Endothelial cell of umbilical vein (primary cell): Measurements from ENCODE around the gene LYZL6. TPM values are rescaled to one million over a fixed set of nuclear protein-coding genes. Genes with fewer than 3 reads are reported as not detected.

ENCODE experiments used
- BruUV-seq: library from RNA; stranded (reverse); fragments of 400-500 nt; replicated peaks from 2 replicates; lab custom pipeline; 2021; lab: Mats Ljungman, UMichigan
- CTCF ChIA-PET: fragments of 300-600, 350-600 bp; sonication (Branson Sonifier 250); formaldehyde crosslinking; loops from one replicate; lab custom pipeline; 2021; ENCODE audit warnings: antibody characterized with exemption, inconsistent platforms; lab: Charles Lee
- POLR2A ChIA-PET: fragments of 300-600, 350-600 bp; sonication (Branson Sonifier 250); formaldehyde crosslinking; loops from one replicate; lab custom pipeline; 2021; ENCODE audit warnings: antibody characterized with exemption, inconsistent platforms; lab: Charles Lee
- DNase-seq: peaks from one replicate; pipeline ENCODE4 v3.0.0-alpha.2; 2011; ENCODE audit warnings: low read depth, low spot score
- FAIRE-seq: peaks from 2 replicates; lab custom pipeline; 2011; peaks lifted over from hg19 to GRCh38; lab: Jason Lieb, UNC
- H2AFZ ChIP-seq: 2 replicates; pipeline ENCODE4 v1.6.0; 2012; ENCODE audit warnings: low read depth, low read length, control low read depth, inconsistent platforms
- H3K27ac ChIP-seq: 2 replicates; pipeline ENCODE4 v1.5.1; 2011; ENCODE audit warnings: low read depth, mild to moderate bottlenecking, control low read depth, low read length, moderate library complexity; ENCODE audit not compliant: insufficient read depth
- H3K27me3 ChIP-seq, 2 experiments: 2 replicates each; pipeline versions ENCODE4 v1.6.0 to v1.6.1; 2011; ENCODE audit warnings: low read length in 2 of 2, mixed read lengths in 1 of 2; ENCODE audit not compliant: control insufficient read depth in 2 of 2, insufficient read depth in 2 of 2
- H3K36me3 ChIP-seq, 2 experiments: 2 replicates in 1 of 2; 3 replicates in 1 of 2; pipeline ENCODE4 v1.5.1; 2011; ENCODE audit warnings: low read length in 2 of 2, mild to moderate bottlenecking in 1 of 2, moderate library complexity in 1 of 2; ENCODE audit not compliant: control insufficient read depth in 2 of 2, insufficient read depth in 2 of 2; ENCODE audit errors: extremely low read depth in 1 of 2
- H3K4me1 ChIP-seq: 3 replicates; pipeline ENCODE4 v1.5.1; 2011; ENCODE audit warnings: mild to moderate bottlenecking, low read length; ENCODE audit not compliant: control insufficient read depth, insufficient read depth; ENCODE audit errors: extremely low read depth
- H3K4me2 ChIP-seq: 2 replicates; pipeline ENCODE4 v1.6.1; 2011; ENCODE audit warnings: low read length, control low read depth, mixed read lengths; ENCODE audit not compliant: insufficient read depth
- H3K4me3 ChIP-seq, 3 experiments: fragments of 200-600 bp in 1 of 3; sonication (generic), shearing (Covaris generic) in 1 of 3; replicated peaks in 1 of 3; 2 replicates each; pipeline ENCODE4 v1.5.1; 2011 to 2016; ENCODE audit warnings: control low read depth in 3 of 3, low read length in 3 of 3, mild to moderate bottlenecking in 2 of 3, inconsistent platforms in 1 of 3, low read depth in 1 of 3, moderate library complexity in 1 of 3; ENCODE audit not compliant: insufficient read depth in 1 of 3
- H3K79me2 ChIP-seq: 2 replicates; pipeline ENCODE4 v1.6.0; 2012; ENCODE audit warnings: low read length, inconsistent platforms; ENCODE audit not compliant: control insufficient read depth, insufficient read depth
- H3K9ac ChIP-seq: replicated peaks from 2 replicates; pipeline ENCODE3; 2011; ENCODE audit warnings: low read length, control low read depth; ENCODE audit not compliant: insufficient read depth; ENCODE audit errors: extremely low read depth
- H3K9me1 ChIP-seq: replicated peaks from 3 replicates; pipeline ENCODE4 v1.6.0; 2011; ENCODE audit warnings: mild to moderate bottlenecking, low read length; ENCODE audit not compliant: control insufficient read depth, insufficient read depth; ENCODE audit errors: extremely low read depth
- H3K9me3 ChIP-seq: replicated peaks from 2 replicates; pipeline ENCODE4 v1.5.1; 2012; ENCODE audit warnings: low read length, inconsistent platforms; ENCODE audit not compliant: control insufficient read depth, insufficient read depth
- H4K20me1 ChIP-seq: replicated peaks from 2 replicates; pipeline ENCODE3; 2011; ENCODE audit warnings: mild to moderate bottlenecking, low read length; ENCODE audit not compliant: control insufficient read depth, insufficient read depth; ENCODE audit errors: extremely low read depth
- EZH2 ChIP-seq: IDR thresholded peaks from 2 replicates; pipeline ENCODE4 v1.6.1; 2012; ENCODE audit warnings: borderline replicate concordance, low read depth, mild to moderate bottlenecking, moderate library complexity, low read length, inconsistent platforms; ENCODE audit not compliant: severe bottlenecking
- FOS ChIP-seq: IDR thresholded peaks from 2 replicates; pipeline ENCODE4 v1.6.1; 2011; ENCODE audit warnings: mild to moderate bottlenecking, low read length, moderate library complexity, borderline replicate concordance; ENCODE audit not compliant: insufficient read depth
- GATA2 ChIP-seq: IDR thresholded peaks from 2 replicates; pipeline ENCODE4 v1.7.0; 2011; ENCODE audit warnings: low read depth, mild to moderate bottlenecking, moderate library complexity, mixed read lengths, low read length; ENCODE audit not compliant: insufficient read length, insufficient read depth
- JUN ChIP-seq: IDR thresholded peaks from 2 replicates; pipeline ENCODE4 v1.6.1; 2011; ENCODE audit warnings: borderline replicate concordance, low read depth; ENCODE audit not compliant: insufficient read length, insufficient read depth
- MYC ChIP-seq: IDR thresholded peaks from one replicate; pipeline ENCODE4 v1.6.1; 2011; ENCODE audit warnings: mild to moderate bottlenecking, low read depth, low read length
- POLR2A ChIP-seq: IDR thresholded peaks from 2 replicates; pipeline ENCODE4 v1.6.1; 2012; ENCODE audit warnings: low read depth, mild to moderate bottlenecking, control low read depth, low read length
- POLR2AphosphoS5 ChIP-seq: IDR thresholded peaks from 2 replicates; pipeline ENCODE4 v1.6.1; 2012; ENCODE audit warnings: low read depth, mild to moderate bottlenecking, control low read depth, low read length, moderate library complexity; ENCODE audit not compliant: insufficient read depth
- dilution Hi-C: fragments of 300-500 bp; cut with MboI; formaldehyde crosslinking; loops from one replicate; pipeline ENCODE4 v1.15.0; 2019; ENCODE audit warnings: low sequenced_read_pairs; ENCODE audit not compliant: extremely low pct_ligation_motif_present
- intact Hi-C: fragments of 100-400 bp; cut with micrococcal nuclease; formaldehyde crosslinking; loops from one replicate; pipeline ENCODE4 v1.10.0; 2022
- polyA plus RNA-seq, 4 experiments: library from polyadenylated mRNA; depleted of rRNA in 3 of 4; stranded (reverse) in 3 of 4; unstranded in 1 of 4; fragments of >200 nt; gene quantifications; 2 replicates each; pipeline versions ENCODE4 v1.2.1 to v1.2.3, GENCODE V29; 2011 to 2012; ENCODE audit warnings: missing spikeins in 1 of 4
- total RNA-seq: library from RNA; stranded (reverse); gene quantifications from 2 replicates; pipeline ENCODE4 v1.2.3, GENCODE V29; 2021
- TF ChIP-seq, protein P1 (sequence below), 2 donors: IDR thresholded peaks; 1 replicate in 1 of 2; 2 replicates in 1 of 2; pipeline ENCODE4 v1.5.1; 2011; ENCODE audit warnings: low read length in 2 of 2, mild to moderate bottlenecking in 2 of 2, moderate library complexity in 2 of 2, control low read depth in 1 of 2, inconsistent platforms in 1 of 2, low read depth in 1 of 2; ENCODE audit not compliant: insufficient read depth in 1 of 2; ENCODE audit errors: extremely low read depth in 1 of 2
- TF ChIP-seq, protein P2 (sequence below): IDR thresholded peaks from 2 replicates; pipeline ENCODE4 v1.6.1; 2011; ENCODE audit not compliant: insufficient read depth, insufficient read length

Gene LYZL6
- total and polyA plus RNA-seq, 2 donors (not counting 3 experiments of a cell fraction or from before 2014, with no cell fraction given): not detected

DNA sequence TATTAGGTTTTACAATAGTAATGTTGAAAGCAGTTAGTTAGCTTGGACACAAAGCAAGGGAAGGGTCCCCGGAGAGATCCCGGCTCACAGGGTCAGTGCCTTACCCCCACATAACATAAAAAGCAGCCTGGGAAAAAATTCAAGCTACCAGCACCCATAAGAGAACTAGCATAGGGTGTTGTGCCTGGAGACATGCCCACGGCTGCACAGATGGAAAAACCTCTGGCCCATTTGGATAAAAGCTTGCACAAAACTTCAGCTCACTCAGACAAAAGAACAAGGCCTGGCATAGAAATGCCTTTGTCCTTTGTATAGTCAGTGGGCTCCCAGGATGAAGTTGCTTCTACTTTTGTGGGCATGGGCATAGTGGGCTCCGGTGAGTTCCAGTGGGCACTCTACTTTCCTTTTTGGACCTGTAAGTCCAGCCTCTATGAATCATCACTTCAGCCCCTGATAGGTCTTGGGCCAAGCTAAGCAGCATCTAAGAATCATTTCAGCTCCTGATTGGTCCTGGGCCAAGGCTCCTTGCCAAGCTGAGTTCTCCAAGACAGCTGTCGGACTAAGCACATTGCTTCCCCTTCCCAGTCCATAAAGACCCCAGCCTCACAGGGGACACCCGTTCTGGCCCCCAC, 11.6 kb downstream of the LYZL6 start:
- Histone ChIP-seq H3K4me3 (no peak overlapping the region), H2AFZ (peak overlapping the region; percentile 1), H3K9ac (no peak overlapping the region), H3K27ac (no peak overlapping the region), H3K36me3 (no peaks in the 10 kb centered on the region), H3K27me3 (peaks cover 0 to 3% of the 10 kb centered on the region in 2 experiments), H4K20me1 (no peaks in the 10 kb centered on the region), H3K79me2 (no peaks in the 10 kb centered on the region), H3K4me2 (no peak overlapping the region), H3K9me1 (no peaks in the 10 kb centered on the region), H3K9me3 (no peaks in the 10 kb centered on the region), H3K4me1 (no peaks in the 10 kb centered on the region)
- BruUV-seq: no TSS peak
- intact Hi-C loops (no loop called here), dilution Hi-C loops (no loop called here)
- TF ChIP-seq, protein P1, sequence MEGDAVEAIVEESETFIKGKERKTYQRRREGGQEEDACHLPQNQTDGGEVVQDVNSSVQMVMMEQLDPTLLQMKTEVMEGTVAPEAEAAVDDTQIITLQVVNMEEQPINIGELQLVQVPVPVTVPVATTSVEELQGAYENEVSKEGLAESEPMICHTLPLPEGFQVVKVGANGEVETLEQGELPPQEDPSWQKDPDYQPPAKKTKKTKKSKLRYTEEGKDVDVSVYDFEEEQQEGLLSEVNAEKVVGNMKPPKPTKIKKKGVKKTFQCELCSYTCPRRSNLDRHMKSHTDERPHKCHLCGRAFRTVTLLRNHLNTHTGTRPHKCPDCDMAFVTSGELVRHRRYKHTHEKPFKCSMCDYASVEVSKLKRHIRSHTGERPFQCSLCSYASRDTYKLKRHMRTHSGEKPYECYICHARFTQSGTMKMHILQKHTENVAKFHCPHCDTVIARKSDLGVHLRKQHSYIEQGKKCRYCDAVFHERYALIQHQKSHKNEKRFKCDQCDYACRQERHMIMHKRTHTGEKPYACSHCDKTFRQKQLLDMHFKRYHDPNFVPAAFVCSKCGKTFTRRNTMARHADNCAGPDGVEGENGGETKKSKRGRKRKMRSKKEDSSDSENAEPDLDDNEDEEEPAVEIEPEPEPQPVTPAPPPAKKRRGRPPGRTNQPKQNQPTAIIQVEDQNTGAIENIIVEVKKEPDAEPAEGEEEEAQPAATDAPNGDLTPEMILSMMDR (IDR thresholded peaks at IDR 0.05; ENCODE audit: extremely low read depth in 1 of 2, insufficient read depth in 1 of 2, low read depth in 1 of 2, low read length in 2 of 2): no peak
- no peak for TF ChIP-seq MYC
- no peak for TF ChIP-seq FOS
- no peak for TF ChIP-seq EZH2
- no peak for TF ChIP-seq POLR2AphosphoS5
- no peak for TF ChIP-seq JUN
- TF ChIP-seq GATA2: no peak
- TF ChIP-seq, protein P2, sequence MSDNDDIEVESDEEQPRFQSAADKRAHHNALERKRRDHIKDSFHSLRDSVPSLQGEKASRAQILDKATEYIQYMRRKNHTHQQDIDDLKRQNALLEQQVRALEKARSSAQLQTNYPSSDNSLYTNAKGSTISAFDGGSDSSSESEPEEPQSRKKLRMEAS: no peak
- TF ChIP-seq POLR2A: no peak
- CTCF ChIA-PET: interaction anchor here (0.9 to 1.3 kb wide), 4 partner anchors 10 to 141 kb away, joined by 3 to 6 read pairs (median 4); no protein-coding TSS in a partner anchor
- FAIRE-seq: no peak
- POLR2A ChIA-PET: no interaction called here
- peak; percentile 19 for DNase-seq
